ENCODE measurements around the gene HS6ST2. TPM values are rescaled to one million over a fixed set of nuclear protein-coding genes. Genes with fewer than 3 reads are reported as not detected.

HS6ST2 gene
- total RNA-seq, 2 experiments from 2014 or later, result not detected

DNA sequence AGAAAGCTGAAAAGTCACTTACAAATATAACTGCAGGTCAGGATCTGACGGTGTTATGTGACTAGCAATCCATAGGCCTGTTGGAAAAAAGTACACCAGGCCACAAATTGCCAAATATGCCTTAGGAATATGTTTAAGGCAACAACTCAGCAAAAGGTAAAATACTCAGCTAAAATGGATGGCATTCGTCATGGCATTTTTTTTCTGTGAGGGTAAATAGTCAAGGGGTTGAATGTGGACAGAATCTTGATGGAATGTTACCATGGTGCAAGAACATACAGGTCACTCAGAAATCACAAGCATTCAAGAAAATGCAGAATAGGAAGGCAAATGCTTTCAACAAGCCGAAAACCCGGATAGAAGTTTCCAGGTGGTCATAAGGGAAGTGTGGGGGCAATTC, 347.9 kb downstream of the HS6ST2 start:
- CTCF ChIA-PET (ENCODE audit: unreplicated experiment), result no interaction called here

DNA sequence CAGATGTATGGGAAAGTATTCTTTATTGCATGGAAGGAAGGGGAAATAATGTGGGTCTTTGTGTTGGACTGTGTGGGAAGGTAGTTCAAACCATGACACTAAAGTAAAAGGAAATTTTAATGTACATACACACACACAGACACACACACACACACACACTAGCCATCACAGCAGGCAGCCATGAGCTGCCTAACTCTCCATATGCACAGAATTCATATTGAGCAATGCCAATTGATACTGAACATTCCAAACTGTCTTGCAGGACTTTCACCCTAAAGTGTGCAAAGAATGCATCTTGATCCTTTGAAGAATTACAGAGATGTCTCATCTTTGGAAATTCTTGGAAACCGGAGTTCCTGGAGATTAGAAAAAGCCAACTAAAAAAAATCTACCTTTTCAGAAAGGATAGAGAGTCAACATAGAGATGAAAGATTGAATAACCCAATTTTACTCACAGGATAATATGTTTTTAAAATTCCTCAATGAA, 349.0 kb downstream of the HS6ST2 start:
- no TSS peak for BruUV-seq (replicated peaks)
- ChIA-PET CTCF (ENCODE audit: unreplicated experiment) (no interaction called here), POLR2A (no interaction called here)
- no peaks in the 10 kb centered on the region for H3K9me3 ChIP-seq (ENCODE audit: low read length)
- no peak overlapping the region for H3K27ac ChIP-seq (ENCODE audit: low read depth, low read length, poor library complexity, severe bottlenecking)
- H3K36me3 ChIP-seq (ENCODE audit: insufficient read depth, low read length), result no peaks in the 10 kb centered on the region
- intact Hi-C loops (cut with micrococcal nuclease; ENCODE audit: unreplicated experiment), result no loop called here
- DNase-seq (ENCODE audit: low spot score), result no peak
- TF ChIP-seq, protein P1, sequence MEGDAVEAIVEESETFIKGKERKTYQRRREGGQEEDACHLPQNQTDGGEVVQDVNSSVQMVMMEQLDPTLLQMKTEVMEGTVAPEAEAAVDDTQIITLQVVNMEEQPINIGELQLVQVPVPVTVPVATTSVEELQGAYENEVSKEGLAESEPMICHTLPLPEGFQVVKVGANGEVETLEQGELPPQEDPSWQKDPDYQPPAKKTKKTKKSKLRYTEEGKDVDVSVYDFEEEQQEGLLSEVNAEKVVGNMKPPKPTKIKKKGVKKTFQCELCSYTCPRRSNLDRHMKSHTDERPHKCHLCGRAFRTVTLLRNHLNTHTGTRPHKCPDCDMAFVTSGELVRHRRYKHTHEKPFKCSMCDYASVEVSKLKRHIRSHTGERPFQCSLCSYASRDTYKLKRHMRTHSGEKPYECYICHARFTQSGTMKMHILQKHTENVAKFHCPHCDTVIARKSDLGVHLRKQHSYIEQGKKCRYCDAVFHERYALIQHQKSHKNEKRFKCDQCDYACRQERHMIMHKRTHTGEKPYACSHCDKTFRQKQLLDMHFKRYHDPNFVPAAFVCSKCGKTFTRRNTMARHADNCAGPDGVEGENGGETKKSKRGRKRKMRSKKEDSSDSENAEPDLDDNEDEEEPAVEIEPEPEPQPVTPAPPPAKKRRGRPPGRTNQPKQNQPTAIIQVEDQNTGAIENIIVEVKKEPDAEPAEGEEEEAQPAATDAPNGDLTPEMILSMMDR (conservative IDR thresholded peaks at IDR 0.05; ENCODE audit: low read length), result no peak
- no peak for TF ChIP-seq EZH2phosphoT487 (IDR thresholded peaks at IDR 0.05; ENCODE audit: borderline replicate concordance, low read depth, low read length)
- H3K9me2 ChIP-seq (ENCODE audit: insufficient read depth, low read length), result no peaks in the 10 kb centered on the region
- H3K4me1 ChIP-seq (ENCODE audit: insufficient read depth, low read length, poor library complexity, severe bottlenecking), result no peaks in the 10 kb centered on the region
- H3K79me2 ChIP-seq (ENCODE audit: insufficient read depth, low read depth, low read length), result no peaks in the 10 kb centered on the region
- H4K20me1 ChIP-seq (ENCODE audit: insufficient read depth, low read length), result no peaks in the 10 kb centered on the region
- no peak overlapping the region for H3K4me3 ChIP-seq (ENCODE audit: low read depth, low read length, poor library complexity, severe bottlenecking)
- H2AFZ ChIP-seq (ENCODE audit: low read length), result no peak overlapping the region
- no peak overlapping the region for H3K4me2 ChIP-seq (ENCODE audit: low read length)

More for the DNA sequence above, 347.9 kb downstream of the HS6ST2 start:
- TF ChIP-seq, protein P1 (conservative IDR thresholded peaks at IDR 0.05; ENCODE audit: low read length), result no peak
- no peak for TF ChIP-seq EZH2phosphoT487 (IDR thresholded peaks at IDR 0.05; ENCODE audit: borderline replicate concordance, low read depth, low read length)
- DNase-seq (ENCODE audit: low spot score), result no peak
- H3K36me3 ChIP-seq (ENCODE audit: insufficient read depth, low read length), result no peaks in the 10 kb centered on the region
- H3K9me3 ChIP-seq (ENCODE audit: low read length), result no peaks in the 10 kb centered on the region
- H4K20me1 ChIP-seq (ENCODE audit: insufficient read depth, low read length), result no peaks in the 10 kb centered on the region
- intact Hi-C loops (cut with micrococcal nuclease; ENCODE audit: unreplicated experiment), result loop anchor here (10.0 kb wide), 3 partner anchors 116 to 766 kb away; no protein-coding TSS in a partner anchor
- POLR2A ChIA-PET, result no interaction called here
- H3K4me2 ChIP-seq (ENCODE audit: low read length), result no peak overlapping the region
- BruUV-seq (replicated peaks), result no TSS peak
- no peak overlapping the region for H2AFZ ChIP-seq (ENCODE audit: low read length)
- no peaks in the 10 kb centered on the region for H3K4me1 ChIP-seq (ENCODE audit: insufficient read depth, low read length, poor library complexity, severe bottlenecking)
- no peaks in the 10 kb centered on the region for H3K79me2 ChIP-seq (ENCODE audit: insufficient read depth, low read depth, low read length)
- no peak overlapping the region for H3K4me3 ChIP-seq (ENCODE audit: low read depth, low read length, poor library complexity, severe bottlenecking)
- no peak overlapping the region for H3K27ac ChIP-seq (ENCODE audit: low read depth, low read length, poor library complexity, severe bottlenecking)
- no peaks in the 10 kb centered on the region for H3K9me2 ChIP-seq (ENCODE audit: insufficient read depth, low read length)

DNA sequence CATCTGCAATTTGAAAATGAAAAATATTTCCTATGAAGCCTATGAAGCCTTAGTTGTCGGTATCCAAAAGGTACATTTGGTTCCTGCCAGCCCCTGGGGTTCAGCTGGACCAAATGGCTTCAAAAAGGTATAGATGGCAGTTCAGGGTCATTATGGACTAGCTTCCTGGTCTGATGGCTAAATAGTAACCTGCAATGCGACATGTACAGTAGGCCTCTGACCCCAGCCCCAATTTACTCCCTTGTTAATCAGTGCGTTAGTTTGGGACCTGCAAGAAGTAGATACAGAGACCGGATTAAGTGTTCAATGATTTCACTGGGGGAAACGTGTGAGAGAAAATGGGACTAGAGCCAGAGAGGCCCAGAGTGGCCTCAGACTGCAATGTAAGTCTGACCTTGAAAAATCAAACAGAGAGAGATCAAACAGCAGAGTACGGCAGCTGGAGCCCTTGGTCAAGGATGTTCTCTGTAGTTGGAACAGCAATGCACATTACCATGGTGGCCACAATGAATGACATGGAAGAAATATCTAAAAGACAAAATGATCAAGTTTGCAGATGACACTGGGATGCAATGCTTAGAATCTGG, 354.6 kb downstream of the HS6ST2 start:
- no peak overlapping the region for H2AFZ ChIP-seq (ENCODE audit: low read length)
- H3K27ac ChIP-seq (ENCODE audit: low read depth, low read length, poor library complexity, severe bottlenecking), result no peak overlapping the region
- no peak overlapping the region for H3K4me2 ChIP-seq (ENCODE audit: low read length)
- H3K9me3 ChIP-seq (ENCODE audit: low read length), result no peaks in the 10 kb centered on the region
- no peaks in the 10 kb centered on the region for H3K9me2 ChIP-seq (ENCODE audit: insufficient read depth, low read length)
- H4K20me1 ChIP-seq (ENCODE audit: insufficient read depth, low read length), result no peaks in the 10 kb centered on the region
- H3K79me2 ChIP-seq (ENCODE audit: insufficient read depth, low read depth, low read length), result no peaks in the 10 kb centered on the region
- no peaks in the 10 kb centered on the region for H3K36me3 ChIP-seq (ENCODE audit: insufficient read depth, low read length)
- ChIA-PET CTCF (ENCODE audit: unreplicated experiment) (no interaction called here), POLR2A (no interaction called here)
- H3K4me1 ChIP-seq (ENCODE audit: insufficient read depth, low read length, poor library complexity, severe bottlenecking), result no peaks in the 10 kb centered on the region
- DNase-seq (ENCODE audit: low spot score), result no peak
- BruUV-seq (replicated peaks), result no TSS peak
- H3K4me3 ChIP-seq (ENCODE audit: low read depth, low read length, poor library complexity, severe bottlenecking), result no peak overlapping the region
- intact Hi-C loops (cut with micrococcal nuclease; ENCODE audit: unreplicated experiment), result no loop called here
- TF ChIP-seq, protein P1 (conservative IDR thresholded peaks at IDR 0.05; ENCODE audit: low read length), result no peak
- no peak for TF ChIP-seq EZH2phosphoT487 (IDR thresholded peaks at IDR 0.05; ENCODE audit: borderline replicate concordance, low read depth, low read length)
